NCI-H2227 (cell line): ENCODE results near the gene SMG5.
"Not testable (repeated sequence)": the region's sequence is repeated elsewhere in the genome, so short reads cannot be mapped to it uniquely, and the experiment has no call there.

Experiments used
- DNase-seq: peaks from one replicate; lab custom pipeline; 2025; ENCODE audit not compliant: unreplicated experiment; lab: John Stamatoyannopoulos, UW

Gene SMG5

GRCh38 chr1:156282479-156283222 is at the start of gene SMG5:
SMG5 (minus strand) TSS chr1:156282825; CDS start chr1:156282680, 145 bp downstream.
- DNase-seq, result peak; percentile 99

GRCh38 chr1:156323179-156323578 is 40.6 kb upstream of the SMG5 start:
- not testable (repeated sequence) for DNase-seq

GRCh38 chr1:156320560-156320959 is 37.9 kb upstream of the SMG5 start:
- DNase-seq, result no peak

GRCh38 chr1:156319664-156320063 is 37.0 kb upstream of the SMG5 start:
- DNase-seq, result peak; percentile 22

GRCh38 chr1:156316909-156317308 is 34.3 kb upstream of the SMG5 start:
- DNase-seq, result no peak

- no peak for DNase-seq
Measured at GRCh38 chr1:156310962-156311361, 28.3 kb upstream of the SMG5 start.

- no peak for DNase-seq
Measured at GRCh38 chr1:156308078-156308477, 25.5 kb upstream of the SMG5 start.

GRCh38 chr1:156305215-156305614 is 22.6 kb upstream of the SMG5 start:
- no peak for DNase-seq

- no peak for DNase-seq
Measured at GRCh38 chr1:156303241-156303640, 20.6 kb upstream of the SMG5 start.

- DNase-seq, result no peak
Measured at GRCh38 chr1:156298852-156299357, 16.3 kb upstream of the SMG5 start, which contains the start of gene VHLL. VHLL (minus strand) TSS chr1:156299307; CDS start chr1:156299189, 118 bp downstream.

- DNase-seq, result peak; percentile 73
Measured at GRCh38 chr1:156295391-156295947, 12.8 kb upstream of the SMG5 start, which contains the start of gene GLMP. GLMP (minus strand) TSS chr1:156295679; CDS start chr1:156295645, 34 bp downstream.

- DNase-seq, result no peak
Measured at GRCh38 chr1:156293895-156294294, 11.3 kb upstream of the SMG5 start.

- DNase-seq, result no peak
Measured at GRCh38 chr1:156293098-156293434, 10.4 kb upstream of the SMG5 start.

- peak; percentile 90 for DNase-seq
Measured at GRCh38 chr1:156291226-156292061, 8.8 kb upstream of the SMG5 start.

- DNase-seq, result no peak
Measured at GRCh38 chr1:156289857-156290256, 7.2 kb upstream of the SMG5 start.

GRCh38 chr1:156286061-156286460 is 3.4 kb upstream of the SMG5 start:
- DNase-seq, result no peak

GRCh38 chr1:156285437-156285836 is 2.8 kb upstream of the SMG5 start:
- DNase-seq, result no peak

- no peak for DNase-seq
Measured at GRCh38 chr1:156284757-156285156, 2.1 kb upstream of the SMG5 start.

- DNase-seq, result peak; percentile 14
Measured at GRCh38 chr1:156284112-156284511, 1.5 kb upstream of the SMG5 start, which contains the start of gene TMEM79. TMEM79 (plus strand) TSS chr1:156284325; CDS start chr1:156285227, 902 bp downstream.

GRCh38 chr1:156283521-156283920 is 896 bp upstream of the SMG5 start:
- no peak for DNase-seq

- peak; percentile 65 for DNase-seq
Measured at GRCh38 chr1:156281693-156282478, 739 bp downstream of the SMG5 start.
